ENCODE measurements around the gene CHPF.

The CHPF gene

DNA sequence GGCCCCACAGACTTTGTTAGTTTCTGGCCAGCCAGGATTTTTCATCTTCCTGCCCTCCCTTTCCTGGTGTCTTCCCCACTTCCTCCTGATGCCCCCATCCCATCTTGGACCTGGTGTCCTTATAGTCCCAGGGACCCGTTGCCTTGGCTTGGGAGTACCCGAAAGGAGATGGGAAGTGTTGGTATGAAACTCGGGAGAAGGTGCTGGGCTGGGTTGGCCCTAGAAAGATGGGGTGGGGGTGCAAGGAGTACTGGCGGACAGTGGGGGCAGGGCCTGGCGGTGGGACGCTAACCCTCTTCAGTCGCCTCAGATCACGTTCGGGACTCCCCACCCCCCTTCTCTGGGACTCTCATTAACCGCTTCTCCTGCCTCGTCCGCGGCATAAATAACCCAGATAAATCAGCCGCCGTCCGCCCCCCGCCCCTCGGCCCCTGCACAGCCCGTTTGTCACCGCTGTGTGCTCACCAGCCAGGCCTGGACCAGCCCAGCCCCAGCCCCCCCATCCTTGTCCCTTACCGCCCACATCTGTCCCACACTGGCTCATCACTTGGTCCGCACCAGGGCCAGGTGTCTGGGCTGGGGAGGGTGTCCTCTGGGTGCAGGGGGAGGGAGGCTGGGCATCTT, 33.0 kb downstream of the CHPF start:
- no peak for DNase-seq

DNA sequence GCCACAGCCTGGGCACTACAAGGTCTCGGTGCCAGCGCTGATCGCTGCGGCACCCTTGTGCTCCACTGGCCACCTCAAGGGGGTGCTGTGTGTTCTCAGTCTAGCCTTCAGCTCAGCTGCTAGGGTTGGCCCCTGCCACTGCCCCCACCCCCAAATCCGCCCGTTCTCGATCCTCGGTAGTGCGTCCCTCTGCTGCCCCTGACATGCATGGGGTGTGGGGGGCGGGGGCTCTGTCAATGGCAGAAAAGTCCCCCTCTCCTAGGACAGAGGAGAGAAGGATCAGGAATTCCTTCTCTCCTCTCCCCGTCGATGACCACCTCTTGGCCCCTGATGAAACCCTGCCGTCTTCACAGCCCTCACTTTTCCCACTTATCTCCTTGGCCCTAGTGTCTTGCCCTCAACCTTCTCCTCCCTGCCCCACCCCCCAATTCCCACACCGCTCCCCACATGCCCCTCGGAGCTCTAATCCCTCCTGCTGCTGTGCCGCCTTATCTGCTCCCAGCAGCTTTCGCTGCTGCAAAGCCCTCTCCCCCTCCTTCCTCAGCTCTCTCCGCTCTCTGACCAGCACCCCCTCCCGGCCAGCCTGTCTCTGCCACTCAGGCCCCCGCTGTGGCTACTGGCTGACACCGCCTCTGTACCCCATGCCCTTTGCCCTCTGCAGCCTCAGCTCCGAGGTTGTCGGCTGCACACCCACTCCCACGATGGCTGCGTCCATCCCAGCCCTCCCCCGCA, 33.7 kb downstream of the CHPF start:
- no peak for DNase-seq

DNA sequence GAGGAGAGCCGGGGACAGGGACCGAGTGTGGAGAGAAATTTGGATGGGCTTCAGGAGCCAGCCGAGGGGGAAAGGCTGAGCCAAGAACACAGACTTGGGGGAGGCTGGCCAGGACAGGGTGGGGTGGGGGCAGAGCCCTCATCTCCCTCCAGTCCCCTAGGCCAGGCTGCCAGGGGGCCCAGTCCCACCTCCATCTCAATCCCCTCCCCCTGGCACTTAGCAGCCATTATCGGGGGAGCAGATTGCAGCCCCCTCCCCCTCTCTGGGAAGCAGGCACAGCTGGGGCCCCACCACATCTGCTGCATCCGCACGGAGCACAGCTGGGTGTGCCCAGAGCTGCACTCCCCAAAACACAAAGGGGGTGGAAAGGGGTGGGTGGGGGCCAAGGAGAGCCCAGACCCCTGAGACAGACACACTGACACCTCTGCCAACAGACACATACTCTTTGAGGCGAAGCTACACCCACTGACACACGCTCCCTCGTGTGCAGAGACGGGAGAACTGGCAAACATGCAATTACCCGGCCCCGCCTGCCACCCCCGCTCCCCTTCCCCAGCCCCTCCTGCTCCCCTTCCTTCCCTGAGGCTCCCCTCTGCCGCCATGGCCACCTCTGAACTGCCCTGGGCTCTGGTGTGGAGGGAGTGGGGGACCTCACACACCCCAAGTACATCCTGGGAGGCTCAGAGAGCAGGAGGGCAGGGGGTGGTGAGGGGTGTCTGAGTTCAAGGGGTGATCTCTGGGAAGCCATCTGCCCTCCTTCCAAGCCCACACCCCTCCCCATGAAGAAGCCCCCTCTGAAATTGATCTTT, 34.4 kb downstream of the CHPF start:
- DNase-seq, result no peak

DNA sequence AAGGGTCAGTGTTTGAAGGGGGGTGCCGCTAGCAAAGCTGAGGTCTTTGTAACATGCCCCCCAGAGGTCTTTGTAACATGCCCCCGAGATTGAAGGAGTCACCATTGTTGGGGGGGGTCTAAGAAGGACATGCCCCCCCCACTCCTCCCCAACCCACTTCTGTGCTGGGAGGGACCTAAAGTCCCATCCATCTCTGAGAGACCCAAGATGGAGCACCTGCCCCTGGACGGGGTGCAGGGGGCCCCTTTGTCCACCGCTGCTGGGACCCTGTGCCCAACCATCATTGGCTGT, 35.2 kb downstream of the CHPF start:
- DNase-seq, result no peak

DNA sequence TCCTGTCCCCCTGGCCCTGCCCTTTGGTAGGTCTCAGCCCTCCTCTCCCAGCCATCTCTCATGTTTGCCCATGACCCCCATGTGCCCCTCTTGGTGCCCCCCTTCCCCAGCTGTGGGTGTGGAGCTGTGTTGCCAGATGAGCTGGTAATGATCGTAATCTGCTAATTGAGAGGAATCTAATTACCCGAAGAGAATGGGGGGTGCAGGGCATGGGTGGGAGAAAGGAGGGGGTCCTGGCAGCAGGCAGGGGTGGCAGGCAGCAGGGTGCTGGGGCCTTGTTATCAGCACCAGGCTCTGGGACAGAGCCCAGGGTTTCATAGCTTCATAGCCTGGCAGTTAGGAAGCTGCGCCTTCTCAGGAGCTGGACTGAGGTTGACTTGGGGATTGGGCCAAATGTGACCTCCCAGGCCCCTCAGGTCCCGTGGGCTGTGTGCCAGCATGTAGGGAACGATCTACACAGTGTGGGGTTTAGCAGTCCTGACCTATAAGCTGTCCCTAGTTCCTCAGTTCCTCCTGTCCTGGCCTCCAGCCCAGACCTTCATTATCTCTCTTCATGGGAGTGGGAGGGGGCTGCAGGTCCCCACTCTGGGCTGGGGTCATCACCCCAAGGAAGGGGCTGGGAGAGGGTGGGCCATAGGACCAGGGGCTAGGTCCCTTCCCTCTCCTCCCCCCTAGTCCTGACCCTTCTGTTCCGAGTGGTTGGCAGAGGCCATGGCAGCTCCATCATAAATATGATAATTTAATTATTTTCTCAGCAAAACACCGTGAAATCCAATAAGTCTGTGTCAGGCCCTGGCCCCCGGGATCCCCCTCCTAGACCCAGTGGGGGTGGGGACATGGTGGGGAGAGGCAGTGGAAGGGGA, 35.8 kb downstream of the CHPF start:
- DNase-seq, result no peak

DNA sequence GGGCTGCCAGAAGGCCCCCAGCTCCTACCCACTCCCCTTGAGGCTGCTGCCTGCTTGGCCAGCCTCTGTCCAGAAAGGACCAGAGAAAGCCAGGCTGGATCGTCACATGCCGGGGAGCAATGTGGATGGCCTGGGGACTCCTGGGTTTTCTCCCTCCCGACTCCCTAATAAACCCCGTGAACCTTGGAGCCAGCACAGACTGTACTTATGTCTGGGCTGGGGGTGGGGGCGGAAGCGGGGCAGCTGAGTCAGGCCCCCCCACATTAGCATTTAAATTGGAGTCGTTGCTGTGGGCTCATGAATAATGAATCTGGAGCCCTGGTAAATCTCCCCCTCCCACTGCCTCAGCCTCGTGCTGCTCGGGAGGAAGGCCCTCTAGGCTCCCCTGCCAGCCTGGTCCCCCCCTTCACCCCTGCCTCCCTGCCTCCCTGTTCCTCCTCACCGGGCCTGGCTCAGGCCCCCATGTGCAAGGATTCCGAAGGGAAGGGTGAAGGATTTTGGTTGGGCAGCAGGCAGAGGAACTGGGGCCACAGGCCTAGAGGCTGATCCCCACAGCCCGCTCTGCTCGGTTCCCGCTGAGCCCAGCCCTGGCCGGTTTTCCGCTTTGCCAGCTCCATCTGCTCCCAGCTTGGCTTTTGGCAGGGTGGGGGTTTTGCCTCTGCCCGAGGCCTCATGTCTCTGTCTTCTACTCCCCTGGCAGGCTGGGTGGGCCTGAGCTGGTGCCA, 36.6 kb downstream of the CHPF start:
- no peak for DNase-seq

DNA sequence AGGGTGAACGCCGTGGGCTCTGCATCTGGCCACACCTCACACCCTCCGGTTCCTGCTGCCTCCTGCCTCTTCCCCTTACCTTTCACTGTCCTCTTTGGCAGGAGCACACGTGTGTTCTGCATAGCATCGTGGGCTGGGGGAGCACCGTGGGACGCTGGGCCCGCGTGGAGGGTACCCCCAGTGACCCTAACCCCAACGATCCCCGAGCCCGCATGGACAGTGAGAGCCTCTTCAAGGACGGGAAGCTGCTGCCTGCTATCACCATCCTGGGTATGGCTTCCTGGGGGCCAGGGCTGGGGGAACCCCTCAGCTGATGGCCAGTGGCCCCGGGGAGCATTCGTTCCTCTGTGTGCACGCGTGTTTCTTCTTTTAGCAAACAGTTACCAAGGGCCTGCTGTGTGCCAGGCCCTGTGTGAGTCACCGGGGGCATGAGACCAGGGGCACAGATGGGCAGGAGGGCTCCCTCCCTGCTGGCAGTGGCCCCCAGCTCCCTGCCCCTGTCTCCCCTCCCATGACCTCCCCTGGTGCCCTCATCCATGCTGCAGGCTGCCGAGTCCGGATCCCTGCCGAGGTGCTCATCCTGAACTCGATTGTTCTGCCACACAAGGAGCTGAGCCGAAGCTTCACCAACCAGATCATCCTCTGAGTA, 37.3 kb downstream of the CHPF start:
- DNase-seq, result no peak

DNA sequence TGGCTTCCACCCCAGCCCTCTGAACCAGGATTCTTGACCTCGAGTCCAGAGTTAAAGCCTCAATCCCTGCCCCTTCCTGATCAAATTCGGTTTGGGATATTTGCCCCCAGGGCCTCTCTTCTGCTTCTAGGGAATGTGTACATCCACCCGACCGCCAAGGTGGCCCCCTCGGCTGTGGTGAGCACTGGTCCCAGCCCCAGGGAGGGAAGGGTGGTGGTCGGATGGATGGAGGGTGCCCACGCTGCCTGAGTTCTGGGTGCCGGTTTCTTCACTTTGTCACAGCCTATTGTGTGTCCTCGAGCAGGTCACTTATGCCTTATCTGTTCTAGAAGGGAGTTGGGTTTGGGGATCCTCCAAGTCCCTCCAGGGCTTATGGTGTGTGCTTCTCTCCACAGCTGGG, 38.0 kb downstream of the CHPF start:
- no peak for DNase-seq

DNA sequence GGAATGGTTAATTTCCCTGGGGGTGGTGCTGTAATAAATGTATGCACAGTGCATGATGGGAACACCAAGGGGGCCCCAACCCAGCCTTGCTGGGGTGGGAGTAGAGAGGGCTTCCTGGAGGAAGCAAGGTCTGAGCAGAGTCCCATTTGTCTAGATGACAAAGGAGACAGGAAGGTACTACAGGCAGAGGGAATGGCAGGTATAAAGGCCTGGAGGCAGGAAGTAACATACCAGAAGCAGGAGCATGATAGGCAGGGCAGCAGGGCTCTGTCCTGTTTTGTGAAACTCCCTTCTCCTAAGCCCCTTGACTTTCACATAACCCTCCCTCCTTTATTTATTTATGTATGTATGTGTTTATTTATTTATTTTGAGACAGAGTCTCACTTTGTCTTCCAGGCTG, 41.0 kb downstream of the CHPF start:
- no peak for DNase-seq

DNA sequence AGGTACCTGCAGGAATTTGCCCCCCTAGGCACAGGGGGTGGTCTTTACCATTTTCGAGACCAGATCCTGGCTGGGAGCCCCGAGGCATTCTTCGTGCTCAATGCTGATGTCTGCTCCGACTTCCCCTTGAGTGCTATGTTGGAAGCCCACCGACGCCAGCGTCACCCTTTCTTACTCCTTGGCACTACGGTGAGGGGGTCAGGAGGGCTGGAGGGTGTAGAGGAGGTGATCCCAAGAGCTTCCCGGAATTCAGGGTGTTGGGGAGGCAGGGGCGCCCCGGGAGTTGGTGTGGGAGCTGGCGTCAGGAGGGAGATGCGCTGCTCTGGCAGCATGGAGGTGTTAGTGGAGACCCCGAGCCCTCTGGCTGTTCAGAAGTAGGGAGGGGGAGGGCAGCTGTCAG, 41.8 kb downstream of the CHPF start:
- no peak for DNase-seq

DNA sequence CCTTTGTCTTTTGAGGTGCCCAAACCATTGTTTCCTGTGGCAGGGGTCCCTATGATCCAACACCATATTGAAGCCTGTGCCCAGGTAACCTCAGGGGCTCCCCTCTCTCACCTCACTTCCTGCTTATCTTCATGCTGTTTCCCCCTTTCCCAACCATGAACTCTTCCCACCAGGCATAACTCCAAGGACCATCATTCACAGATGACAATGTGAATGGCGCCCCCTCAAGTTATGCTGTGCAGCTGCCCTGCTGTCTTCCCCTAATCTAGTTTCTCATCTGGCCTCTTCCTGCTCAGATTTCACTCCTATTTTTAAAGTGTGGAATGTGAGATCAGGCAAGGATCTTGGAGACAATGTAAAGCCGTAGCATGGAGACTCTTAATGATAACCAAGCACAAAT, 43.5 kb downstream of the CHPF start:
- no peak for DNase-seq

DNA sequence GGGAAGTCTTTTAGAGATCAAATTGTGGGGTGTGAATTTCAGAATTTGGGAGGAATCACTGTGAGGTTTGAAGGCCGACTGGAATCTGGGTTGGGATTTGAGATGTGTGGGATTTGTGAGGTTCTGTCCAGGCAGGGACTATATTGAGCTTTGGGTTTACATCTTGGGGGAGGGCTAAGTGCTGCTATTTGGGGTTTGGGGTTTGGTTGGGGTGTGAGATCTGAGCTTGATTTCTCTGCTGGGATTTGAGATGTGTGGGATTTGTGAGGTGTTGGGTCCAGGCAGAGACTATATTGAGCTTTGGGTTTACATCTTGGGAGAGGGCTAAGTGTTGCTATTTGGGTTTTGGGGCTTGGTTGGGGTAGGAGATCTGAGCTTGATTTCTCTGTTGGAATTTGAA, 44.1 kb downstream of the CHPF start:
- no peak for DNase-seq

DNA sequence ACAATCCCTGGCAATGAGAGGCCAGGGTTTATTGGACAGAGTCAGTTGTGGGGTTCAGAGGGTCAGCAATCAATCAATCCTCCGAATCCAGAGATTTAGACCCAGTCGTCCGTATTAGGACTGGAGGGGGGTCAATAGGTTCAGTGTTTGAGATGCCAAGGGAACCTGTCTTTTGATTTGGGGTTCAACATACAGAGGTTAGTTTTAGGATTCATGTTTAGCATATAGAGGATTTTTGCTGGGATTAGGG, 44.6 kb downstream of the CHPF start:
- no peak for DNase-seq

DNA sequence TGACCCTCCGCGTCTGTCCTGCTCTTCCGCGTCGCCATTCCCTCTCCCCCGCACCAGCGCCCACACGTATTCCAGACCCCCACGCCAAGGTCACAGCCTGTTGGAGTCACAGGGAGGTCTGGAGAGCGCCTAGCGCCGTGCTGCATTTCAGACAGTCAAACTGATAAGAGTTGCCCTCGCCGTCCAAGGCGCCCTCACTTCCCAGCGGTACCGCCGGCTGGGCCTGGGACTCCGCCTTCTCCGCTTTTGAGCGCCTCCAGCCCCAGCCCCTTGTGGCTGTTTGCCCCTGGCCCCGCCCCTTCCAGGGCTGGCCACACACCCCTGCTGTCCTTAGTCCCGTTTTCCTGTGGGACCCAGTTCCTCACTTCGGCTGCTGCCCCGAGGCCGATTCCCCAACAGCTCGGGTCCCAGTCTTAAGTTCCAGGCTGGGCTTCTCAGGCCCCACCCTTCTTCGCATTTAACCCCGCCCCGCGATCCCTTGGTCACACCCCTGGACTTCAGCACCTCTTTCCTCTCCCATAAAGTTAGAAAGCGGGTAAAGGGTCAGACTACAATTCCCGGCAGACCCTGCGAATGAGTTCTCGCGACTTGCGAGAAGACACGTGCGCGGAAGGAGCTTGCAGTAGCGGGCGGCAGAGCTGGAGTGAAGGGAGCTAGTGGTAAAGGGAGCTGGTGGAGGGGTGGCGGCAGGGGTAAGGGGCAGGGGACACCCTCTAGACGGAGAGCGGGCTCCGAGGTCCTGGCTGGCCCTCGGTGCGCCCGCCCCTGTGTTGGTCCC, 45.1 kb downstream of the CHPF start, which contains the start of gene GMPPA:
Gene GMPPA, plus strand, starts transcription at position 612 of the 778 bp plus-strand sequence. CDS start 1,085 bp downstream, outside the sequence.
- DNase-seq, result peak; percentile 93

DNA sequence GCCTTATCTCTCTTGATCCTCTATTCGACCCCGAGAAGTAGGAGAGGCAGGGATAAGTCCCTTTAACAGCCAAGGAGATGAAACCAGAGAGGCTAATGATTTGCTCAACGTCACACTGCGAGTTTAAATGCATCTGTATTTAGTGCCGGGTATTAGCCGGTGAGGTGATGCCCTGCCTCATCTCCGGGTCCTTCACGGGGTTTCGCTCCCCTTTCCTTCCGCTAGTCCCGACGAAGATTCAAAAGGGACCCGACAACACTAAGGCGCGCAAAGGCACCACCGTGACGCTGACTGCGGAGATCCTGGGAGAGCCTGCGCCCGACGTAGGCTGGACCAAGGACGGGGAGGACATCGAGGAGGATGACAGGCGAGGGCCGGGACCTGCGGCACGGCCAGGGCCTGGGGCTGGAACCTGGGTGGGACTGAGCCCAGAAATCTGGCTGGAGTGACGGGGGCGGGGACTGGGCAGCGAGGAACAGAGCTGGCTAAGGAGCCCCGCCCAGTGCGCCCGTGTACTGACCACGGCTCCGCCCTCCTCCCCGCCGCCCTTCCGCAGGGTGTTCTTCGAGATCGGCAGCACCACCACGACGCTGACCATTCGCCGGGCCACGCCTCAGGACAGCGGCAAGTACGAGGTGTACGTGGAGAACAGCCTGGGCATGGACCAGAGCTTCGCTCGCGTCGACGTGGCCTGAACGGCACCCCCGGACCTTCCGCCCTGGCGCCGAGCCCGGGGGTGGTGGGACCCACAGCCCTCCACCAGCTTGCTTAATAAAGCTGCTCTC, 45.9 kb downstream of the CHPF start:
- no peak for DNase-seq

DNA sequence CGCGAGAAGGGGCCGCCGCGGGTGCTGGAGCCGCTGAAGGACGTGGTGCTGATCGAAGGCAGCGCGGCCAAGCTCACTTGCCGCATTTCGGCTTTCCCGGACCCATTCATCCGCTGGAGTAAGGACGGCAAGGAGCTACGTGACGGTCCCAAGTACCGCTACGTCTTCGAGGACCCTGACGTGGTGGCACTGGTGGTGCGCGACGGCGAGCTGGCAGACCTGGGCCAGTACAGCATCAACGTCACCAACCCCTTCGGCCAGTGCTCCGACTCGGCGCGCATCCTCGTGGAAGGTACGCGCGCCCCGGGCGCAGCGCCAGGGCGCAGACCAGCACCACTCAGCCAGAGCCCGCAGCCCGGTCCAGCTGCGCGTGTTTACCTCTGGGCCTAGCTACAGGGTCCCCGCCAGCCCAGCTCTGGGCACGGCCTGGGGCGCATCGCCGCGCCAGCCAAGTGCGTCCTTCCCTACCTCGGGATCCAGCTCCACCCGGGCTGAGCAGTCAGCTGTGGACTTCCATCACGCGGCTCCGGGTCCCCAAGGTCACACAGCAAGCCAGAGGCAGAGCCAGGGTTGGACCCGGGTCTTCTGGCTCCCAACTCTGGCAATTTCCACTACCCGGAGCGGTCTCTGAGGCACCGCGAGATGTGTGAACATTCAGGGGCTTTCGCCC, 46.6 kb downstream of the CHPF start:
- DNase-seq, result no peak

DNA sequence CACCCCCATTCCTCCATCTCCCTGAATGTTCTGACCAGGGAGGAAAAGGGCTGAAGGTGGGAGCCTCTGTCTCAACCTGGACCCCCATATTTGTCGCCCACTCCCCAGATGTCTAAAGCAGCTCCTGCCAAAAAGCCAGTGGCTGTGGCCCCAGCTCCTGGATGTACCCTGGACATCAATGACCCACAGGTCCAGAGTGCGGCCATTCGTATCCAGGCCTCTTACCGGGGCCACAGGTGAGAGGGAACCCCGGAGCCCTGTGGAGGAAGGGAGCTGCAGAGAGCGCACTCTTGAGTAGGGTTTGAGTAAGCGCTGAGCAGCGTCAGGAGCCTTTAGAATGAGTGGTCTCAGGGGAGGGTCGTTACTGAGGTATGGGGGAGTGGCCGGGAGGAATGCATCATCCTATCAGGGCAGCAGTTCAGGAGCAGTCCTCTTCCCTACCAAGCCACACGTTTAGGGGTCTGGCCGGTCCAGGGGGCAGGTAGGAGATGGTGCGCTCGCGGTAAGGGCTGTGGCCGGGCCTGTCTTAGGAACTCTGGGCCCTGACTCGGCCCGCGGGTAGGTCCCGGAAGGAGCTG, 47.3 kb downstream of the CHPF start:
- no peak for DNase-seq

DNA sequence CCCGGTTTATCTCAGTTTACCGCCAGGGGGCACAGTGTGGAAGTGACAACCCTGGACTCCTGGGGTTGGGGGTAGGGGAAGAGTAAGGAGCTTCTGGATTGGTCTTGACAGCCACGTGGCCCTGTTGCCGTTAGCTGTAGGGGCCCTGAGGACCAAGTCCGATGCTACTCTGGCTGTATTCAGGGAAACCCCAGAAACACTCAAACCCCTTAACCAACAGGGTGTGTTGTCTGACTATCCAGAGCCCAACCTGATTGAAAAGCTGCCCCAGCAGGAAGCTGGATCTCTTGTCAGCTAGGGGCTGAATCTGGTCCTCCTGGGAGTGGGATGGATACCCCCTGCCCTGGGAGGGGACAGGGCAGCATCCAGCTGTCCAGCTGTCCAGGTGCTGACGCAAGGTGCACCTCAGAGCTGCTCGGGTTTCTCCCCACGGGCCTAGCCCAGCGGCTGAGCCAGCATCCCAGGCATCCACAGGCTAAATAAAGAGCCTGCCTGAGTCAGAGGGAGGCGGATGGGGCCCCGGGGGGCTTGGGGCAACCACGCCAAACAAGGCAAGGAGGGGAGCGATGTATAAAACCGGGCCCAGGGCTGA, 48.0 kb downstream of the CHPF start:
- no peak for DNase-seq

DNA sequence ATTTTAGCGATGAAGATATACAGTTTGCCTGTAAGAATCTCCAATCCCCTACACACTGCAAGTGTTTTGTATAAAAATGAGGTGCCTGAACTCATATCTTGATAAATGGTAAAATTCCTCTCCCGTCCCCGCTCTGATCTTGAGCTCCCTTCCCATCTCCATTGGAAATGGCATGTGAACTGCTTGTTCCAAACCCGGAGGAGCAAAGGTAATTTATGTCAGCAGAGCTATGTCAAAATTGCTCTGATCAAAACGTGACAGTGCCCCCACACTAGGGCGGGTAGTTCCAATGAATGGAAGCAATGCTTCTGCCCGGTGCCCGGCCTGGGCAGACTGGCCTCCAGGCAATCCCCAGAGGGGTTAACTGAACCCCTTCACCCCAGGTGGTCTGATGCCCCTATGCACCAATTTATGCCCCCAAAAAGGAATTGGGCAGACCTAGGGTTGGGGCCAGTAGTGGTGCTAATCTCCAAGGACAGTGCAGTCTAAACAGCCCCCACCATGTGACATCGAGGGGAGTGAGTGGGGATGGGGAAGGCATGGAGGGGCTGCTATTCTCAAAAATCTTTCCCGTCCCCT, 48.6 kb downstream of the CHPF start:
- DNase-seq, result no peak

Measured in DMS79 (cell line).